Activated T-helper 17 cell treated with anti-CD3 and anti-CD28 coated beads, Interleukin-2, amount 50 U/mL, for 72 hours (primary cell): ENCODE data around the gene RBPJ. TPM values are rescaled to one million over a fixed set of nuclear protein-coding genes. Genes with fewer than 3 reads are reported as not detected.

Experiments
- ATAC-seq: fragments of 150-1000 bp; cut with Tn5 transposase; replicated peaks from 2 replicates; pipeline ENCODE4 v1.10.0; 2021; ENCODE audit warnings: mild to moderate bottlenecking, moderate library complexity
- H3K27ac Mint-ChIP-seq: one replicate; pipeline ENCODE4 v1.8.0; 2022; ENCODE audit warnings: mixed read lengths
- H3K27me3 Mint-ChIP-seq: one replicate; pipeline ENCODE4 v1.8.0; 2022; ENCODE audit warnings: mixed read lengths
- H3K36me3 Mint-ChIP-seq: one replicate; pipeline ENCODE4 v1.8.0; 2022; ENCODE audit warnings: low read depth, mild to moderate bottlenecking, mixed read lengths
- H3K4me1 Mint-ChIP-seq: one replicate; pipeline ENCODE4 v1.8.0; 2022; ENCODE audit warnings: mixed read lengths
- H3K4me3 Mint-ChIP-seq: one replicate; pipeline ENCODE4 v1.8.0; 2022; ENCODE audit warnings: mild to moderate bottlenecking, mixed read lengths
- H3K9me3 Mint-ChIP-seq: one replicate; pipeline ENCODE4 v1.8.0; 2022; ENCODE audit warnings: mixed read lengths
- total RNA-seq, 2 donors: library from RNA; stranded (reverse); gene quantifications; one replicate each; pipeline ENCODE4 v1.2.3, GENCODE V29; 2022

The RBPJ gene
- total RNA-seq, 2 donors from 2014 or later: 238 to 481 TPM

DNA sequence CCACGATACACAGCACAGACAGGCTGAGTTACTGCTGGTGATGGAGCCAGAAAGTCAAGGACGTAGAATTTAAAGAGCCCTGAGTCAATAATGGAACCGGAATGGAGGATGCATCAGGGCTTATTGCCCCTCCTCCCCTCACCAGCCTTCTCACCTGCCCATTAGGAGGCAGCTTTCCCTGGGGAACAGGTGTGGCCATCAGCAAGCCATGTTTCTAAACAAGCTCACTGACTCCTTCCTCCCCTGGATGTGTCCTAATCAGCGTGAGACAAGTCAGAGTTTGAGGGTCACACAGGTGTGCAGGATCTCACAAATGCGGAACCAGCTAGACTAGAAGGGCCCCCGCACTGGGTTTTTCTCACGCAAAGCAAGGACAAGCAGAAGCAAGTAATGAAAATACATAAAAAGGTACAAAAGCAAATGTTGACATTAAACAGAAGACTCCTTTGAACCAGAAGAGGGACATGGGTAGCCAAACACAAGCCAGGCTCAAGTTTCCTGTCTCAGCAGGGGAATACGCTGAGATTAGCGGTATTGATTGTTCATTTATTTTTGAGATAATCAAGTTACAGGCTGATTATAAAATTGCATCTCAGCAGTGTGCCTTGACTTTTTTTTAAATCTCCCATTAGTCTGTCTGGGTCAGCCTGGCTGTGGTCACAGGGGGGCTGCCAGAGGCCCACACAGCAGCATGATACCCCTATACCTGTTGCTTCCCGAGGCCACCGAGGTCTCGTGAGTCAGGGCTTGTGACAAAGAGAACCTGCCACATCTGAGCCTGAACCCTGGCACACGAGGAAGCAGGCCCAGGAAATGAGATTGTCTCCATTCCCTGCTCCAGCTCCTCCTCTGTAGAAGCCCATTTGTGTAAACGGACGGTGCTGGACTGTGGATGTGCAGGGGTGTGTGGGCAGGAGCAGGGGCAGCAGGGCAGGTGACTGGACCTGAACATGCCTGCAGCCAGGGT, 132.0 kb downstream of the RBPJ start:
- Mint-ChIP-seq H3K4me3 (no peak overlapping the region), H3K4me1 (no peaks in the 10 kb centered on the region), H3K9me3 (no peaks in the 10 kb centered on the region)

DNA sequence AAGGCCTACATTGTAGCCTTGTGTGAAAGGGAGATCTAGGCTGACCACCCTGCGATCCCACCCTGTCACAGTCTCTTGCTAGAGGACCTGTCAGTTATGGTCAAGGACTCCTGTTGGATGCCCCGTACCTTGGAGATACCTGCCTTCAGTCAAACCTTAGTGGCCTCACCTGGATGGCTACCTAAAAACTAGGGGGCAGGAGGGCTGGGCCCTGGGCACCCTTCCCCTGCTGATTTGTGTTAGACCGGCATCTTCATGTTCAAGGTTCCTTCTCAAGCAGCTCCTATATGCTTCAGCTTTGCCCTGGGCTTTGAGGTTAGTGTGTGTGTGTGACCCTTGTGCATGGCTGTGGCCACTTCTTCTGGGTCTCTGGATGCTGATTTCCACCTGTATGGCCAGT, 134.1 kb downstream of the RBPJ start:
- H3K4me3 Mint-ChIP-seq: no peak overlapping the region

More for the DNA sequence above, 132.0 kb downstream of the RBPJ start:
- no peaks in the 10 kb centered on the region for H3K36me3 Mint-ChIP-seq
- no peak for ATAC-seq
- H3K27me3 Mint-ChIP-seq: no peaks in the 10 kb centered on the region
- no peak overlapping the region for H3K27ac Mint-ChIP-seq

DNA sequence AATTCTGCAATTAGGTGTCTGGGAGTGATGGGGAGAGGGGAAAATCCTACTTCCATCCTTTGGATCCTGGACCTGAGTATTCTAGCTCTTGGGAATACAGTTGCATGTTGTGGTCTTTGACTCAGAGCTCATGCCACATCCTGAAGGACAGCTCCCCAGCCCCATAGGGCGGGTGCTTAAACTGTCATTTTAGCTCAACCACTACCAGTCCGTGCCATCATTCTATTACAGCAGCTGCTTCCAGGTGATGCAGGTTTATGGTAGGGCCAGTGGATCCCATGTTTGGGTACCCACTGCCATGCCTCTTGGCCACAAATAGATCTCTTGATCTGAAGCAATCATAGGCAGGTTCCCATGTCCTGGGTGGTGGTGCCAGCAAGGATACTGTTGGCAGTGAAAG, 134.8 kb downstream of the RBPJ start:
- Mint-ChIP-seq H3K9me3 (no peaks in the 10 kb centered on the region), H3K4me1 (no peaks in the 10 kb centered on the region)

More for the DNA sequence above, 134.1 kb downstream of the RBPJ start:
- ATAC-seq: no peak
- Mint-ChIP-seq H3K9me3 (no peaks in the 10 kb centered on the region), H3K4me1 (no peaks in the 10 kb centered on the region), H3K27ac (no peak overlapping the region), H3K36me3 (no peaks in the 10 kb centered on the region), H3K27me3 (no peaks in the 10 kb centered on the region)

GRCh38 chr4:26457412-26457811, 136.6 kb downstream of the RBPJ start:
- Mint-ChIP-seq H3K4me3 (no peak overlapping the region), H3K27me3 (no peaks in the 10 kb centered on the region), H3K9me3 (no peaks in the 10 kb centered on the region), H3K4me1 (no peaks in the 10 kb centered on the region), H3K27ac (no peak overlapping the region), H3K36me3 (no peaks in the 10 kb centered on the region)
- ATAC-seq: no peak

More for the DNA sequence above, 134.8 kb downstream of the RBPJ start:
- H3K36me3 Mint-ChIP-seq: no peaks in the 10 kb centered on the region
- no peak overlapping the region for H3K4me3 Mint-ChIP-seq
- H3K27ac Mint-ChIP-seq: no peak overlapping the region
- no peak for ATAC-seq
- no peaks in the 10 kb centered on the region for H3K27me3 Mint-ChIP-seq

DNA sequence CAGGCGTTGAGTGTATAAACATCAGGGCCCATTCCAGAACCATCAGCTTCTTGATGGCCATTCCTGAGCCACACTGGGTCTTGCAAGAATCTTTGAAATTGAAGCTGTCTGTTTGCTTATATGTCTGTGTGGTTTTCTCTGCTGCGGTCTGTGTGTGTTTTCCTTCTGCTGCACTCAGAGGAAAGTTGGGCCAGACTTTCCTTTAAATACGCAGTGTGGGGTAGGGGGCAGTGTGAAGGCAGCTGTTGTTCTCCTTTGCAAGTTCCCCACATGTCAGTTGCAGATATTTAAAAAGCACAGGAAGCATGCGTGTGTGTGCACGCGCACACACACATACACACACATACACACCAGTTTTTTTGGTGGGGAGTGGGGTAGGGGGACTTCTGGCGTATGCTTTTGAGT, 137.3 kb downstream of the RBPJ start:
- Mint-ChIP-seq H3K9me3 (no peaks in the 10 kb centered on the region), H3K27me3 (no peaks in the 10 kb centered on the region), H3K4me3 (no peak overlapping the region), H3K27ac (no peak overlapping the region), H3K4me1 (no peaks in the 10 kb centered on the region), H3K36me3 (no peaks in the 10 kb centered on the region)
- no peak for ATAC-seq

DNA sequence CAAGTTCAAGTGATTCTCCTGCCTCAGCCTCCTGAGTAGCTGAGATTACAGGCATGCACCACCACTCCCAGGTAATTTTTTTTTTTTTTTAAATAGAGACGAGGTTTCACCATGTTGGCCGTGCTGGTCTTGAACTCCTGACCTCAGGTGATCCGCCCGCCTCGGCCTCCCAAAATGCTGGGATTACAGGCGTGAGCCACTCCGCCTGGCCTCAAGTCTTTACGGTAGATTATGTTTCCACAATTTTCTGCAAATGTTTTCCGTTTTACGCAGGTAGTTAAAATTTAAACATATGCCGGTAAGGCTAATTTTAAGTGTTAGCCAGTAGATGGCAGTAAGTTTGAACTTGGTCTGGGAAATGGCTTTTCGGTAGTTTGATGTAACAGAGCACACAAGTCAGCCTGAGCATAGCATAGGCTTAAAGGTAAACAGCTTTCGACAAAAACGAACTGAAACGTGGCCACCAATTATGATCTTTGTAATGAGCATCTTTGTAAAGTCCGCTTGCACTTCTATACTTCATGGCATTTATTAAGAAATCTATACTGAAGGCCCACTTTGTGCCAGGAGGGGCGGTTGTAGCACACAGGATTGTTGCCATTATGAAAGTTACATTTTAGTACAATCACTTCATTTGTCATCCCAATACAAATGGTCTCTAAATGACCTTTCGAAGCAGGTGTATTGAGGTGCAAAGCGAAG, 138.4 kb downstream of the RBPJ start:
- no peaks in the 10 kb centered on the region for H3K9me3 Mint-ChIP-seq
- H3K27me3 Mint-ChIP-seq: peaks cover 4% of the 10 kb centered on the region
- peak; percentile 53 for ATAC-seq
- no peak overlapping the region for H3K27ac Mint-ChIP-seq
- peak overlapping the region; percentile 30 for H3K4me3 Mint-ChIP-seq
- H3K4me1 Mint-ChIP-seq: no peaks in the 10 kb centered on the region
- no peaks in the 10 kb centered on the region for H3K36me3 Mint-ChIP-seq

- H3K4me3 Mint-ChIP-seq: no peak overlapping the region
- H3K4me1 Mint-ChIP-seq: no peaks in the 10 kb centered on the region
- no peak overlapping the region for H3K27ac Mint-ChIP-seq
- no peaks in the 10 kb centered on the region for H3K36me3 Mint-ChIP-seq
- H3K27me3 Mint-ChIP-seq: peaks cover 4% of the 10 kb centered on the region
- no peaks in the 10 kb centered on the region for H3K9me3 Mint-ChIP-seq
- no peak for ATAC-seq
These were observed 139.1 kb downstream of the RBPJ start for GRCh38 chr4:26459756-26460530.

DNA sequence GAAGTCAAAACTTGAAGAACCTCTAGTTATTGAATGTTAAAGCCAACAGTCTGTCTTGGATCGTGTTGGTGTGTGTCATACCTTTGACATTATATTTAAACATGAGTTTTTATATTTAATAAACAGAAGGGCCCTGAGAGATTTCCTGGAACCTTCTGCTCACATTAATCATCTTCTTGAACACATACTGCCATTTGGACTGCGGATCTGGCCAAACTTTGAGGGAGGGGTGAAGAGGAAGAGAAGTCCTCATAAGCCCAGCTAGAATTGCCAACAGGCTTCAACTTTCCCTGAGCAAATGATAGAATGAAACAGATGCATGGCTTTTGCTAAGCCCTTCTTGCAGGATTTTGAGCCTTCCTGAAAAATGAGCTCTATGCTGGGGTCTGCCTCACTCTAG, 142.1 kb downstream of the RBPJ start:
- ATAC-seq: no peak
- Mint-ChIP-seq H3K27me3 (peaks cover 13% of the 10 kb centered on the region), H3K9me3 (no peaks in the 10 kb centered on the region), H3K4me3 (no peak overlapping the region), H3K4me1 (no peaks in the 10 kb centered on the region), H3K27ac (no peak overlapping the region), H3K36me3 (no peaks in the 10 kb centered on the region)

DNA sequence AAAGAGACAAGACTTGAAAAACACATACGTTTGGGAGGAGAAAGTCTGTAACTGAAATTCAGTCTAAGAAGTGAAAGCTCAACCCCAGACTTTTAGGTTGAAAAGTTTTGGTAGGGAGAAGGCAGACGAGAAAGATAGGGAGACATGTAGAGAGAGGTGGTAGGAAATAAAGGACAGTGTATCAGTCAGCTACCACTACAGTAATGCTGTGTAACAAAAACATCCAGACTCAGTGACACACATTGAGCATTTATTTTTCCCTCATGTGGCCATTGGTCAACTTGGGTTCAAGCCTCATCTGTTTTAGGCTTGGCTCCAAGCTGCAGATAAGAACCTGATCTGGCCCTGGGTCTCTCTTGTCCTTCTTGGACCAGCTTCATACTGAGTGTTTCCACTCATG, 142.6 kb downstream of the RBPJ start:
- ATAC-seq: no peak
- Mint-ChIP-seq H3K36me3 (no peaks in the 10 kb centered on the region), H3K27me3 (peaks cover 13% of the 10 kb centered on the region), H3K4me1 (no peaks in the 10 kb centered on the region), H3K4me3 (no peak overlapping the region), H3K9me3 (no peaks in the 10 kb centered on the region), H3K27ac (no peak overlapping the region)

GRCh38 chr4:26464420-26465095, 143.7 kb downstream of the RBPJ start:
- Mint-ChIP-seq H3K9me3 (no peaks in the 10 kb centered on the region), H3K27me3 (peaks cover 13% of the 10 kb centered on the region), H3K4me1 (no peaks in the 10 kb centered on the region), H3K36me3 (no peaks in the 10 kb centered on the region), H3K4me3 (no peak overlapping the region), H3K27ac (no peak overlapping the region)
- ATAC-seq: no peak

DNA sequence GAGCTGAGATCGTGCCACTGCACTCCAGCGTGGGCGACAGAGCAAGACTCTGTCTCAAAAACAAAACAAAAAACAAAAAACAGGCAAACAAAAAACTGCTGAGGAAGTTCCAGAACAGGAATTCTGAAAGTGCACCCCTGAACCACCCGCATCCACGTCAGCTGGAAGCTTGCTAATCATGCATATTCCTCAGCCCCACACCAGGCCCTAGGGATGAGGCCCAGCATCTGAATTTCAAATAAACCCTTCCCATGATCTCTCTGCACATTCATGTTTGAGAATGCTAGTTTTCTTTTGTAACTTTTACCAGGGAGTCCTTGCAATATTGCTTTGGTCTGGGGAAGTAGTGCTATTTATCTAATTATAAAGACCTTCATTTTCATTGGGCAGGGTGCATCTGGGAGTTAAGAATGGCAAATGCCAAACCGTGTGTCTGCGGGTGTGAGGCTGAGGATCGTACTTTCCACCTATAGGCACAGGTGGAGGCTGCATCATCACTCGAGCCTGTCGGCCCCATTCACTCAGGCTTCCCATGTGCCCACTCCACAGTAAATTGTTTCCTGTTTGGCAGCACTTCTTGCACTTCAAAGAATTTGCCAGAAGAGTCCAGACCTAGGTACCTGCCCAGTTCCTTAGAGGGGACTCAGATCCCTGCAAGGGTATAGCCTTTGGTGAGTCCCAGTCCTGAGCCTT, 145.9 kb downstream of the RBPJ start:
- H3K4me3 Mint-ChIP-seq: no peak overlapping the region
- H3K36me3 Mint-ChIP-seq: no peaks in the 10 kb centered on the region
- H3K27ac Mint-ChIP-seq: no peak overlapping the region
- H3K27me3 Mint-ChIP-seq: peaks cover 23% of the 10 kb centered on the region
- no peaks in the 10 kb centered on the region for H3K9me3 Mint-ChIP-seq
- H3K4me1 Mint-ChIP-seq: no peaks in the 10 kb centered on the region
- ATAC-seq: no peak

DNA sequence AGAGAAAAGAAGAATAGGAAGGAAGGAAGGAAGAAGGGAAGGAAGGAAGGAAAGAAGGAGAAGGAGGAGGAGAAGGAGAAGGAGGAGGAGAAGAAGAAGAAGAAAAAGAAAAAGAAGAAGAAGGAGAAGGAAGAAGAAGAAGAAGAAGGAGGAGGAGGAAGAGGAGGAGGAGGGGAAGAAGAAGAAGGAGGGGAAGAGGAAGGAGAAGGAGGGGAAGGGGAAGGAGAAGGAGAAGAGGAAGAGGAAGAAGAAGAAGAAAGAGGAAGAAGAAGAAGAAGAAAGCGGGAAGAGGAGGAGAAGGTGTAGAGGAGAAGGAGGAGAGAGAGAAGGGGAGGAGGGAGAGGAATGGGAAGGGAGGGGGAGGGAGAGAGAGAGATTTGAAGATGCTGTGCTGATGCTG, 146.9 kb downstream of the RBPJ start:
- Mint-ChIP-seq H3K36me3 (no peaks in the 10 kb centered on the region), H3K4me1 (no peaks in the 10 kb centered on the region), H3K27ac (no peak overlapping the region), H3K9me3 (no peaks in the 10 kb centered on the region), H3K27me3 (peaks cover 26% of the 10 kb centered on the region), H3K4me3 (no peak overlapping the region)
- no peak for ATAC-seq

DNA sequence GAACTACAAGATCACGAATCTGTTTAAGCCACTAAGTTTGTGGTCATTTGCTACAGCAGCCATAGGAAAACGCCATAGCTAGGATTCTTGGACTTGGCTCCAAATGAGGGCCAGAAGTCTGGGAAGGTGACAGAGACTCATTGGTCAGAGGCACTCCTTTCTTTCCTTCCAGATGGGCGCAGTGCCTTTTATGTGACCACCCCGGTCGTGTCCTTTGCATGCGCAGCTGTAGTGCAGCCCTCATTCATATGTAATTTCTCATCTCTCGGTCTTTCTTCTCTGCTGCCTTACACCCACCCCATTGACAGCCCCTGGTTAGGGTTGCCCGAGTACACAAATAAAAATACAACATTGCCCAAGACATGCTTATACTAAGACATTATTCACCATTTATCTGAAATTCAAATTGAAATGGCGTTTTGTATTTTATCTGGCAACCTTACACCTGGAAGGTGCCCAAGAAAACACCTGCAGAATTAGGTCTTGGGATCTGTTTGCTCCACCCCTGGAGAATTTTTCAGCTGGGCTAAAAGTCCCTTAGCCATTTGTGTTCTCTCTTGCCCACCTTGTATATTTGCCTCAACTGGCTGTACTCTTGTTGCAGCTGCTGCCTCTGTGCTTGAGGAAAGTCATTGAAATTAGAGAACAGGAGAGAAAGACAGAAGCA, 147.6 kb downstream of the RBPJ start:
- Mint-ChIP-seq H3K4me3 (no peak overlapping the region), H3K27ac (no peak overlapping the region), H3K36me3 (no peaks in the 10 kb centered on the region), H3K27me3 (peaks cover 26% of the 10 kb centered on the region), H3K4me1 (no peaks in the 10 kb centered on the region), H3K9me3 (no peaks in the 10 kb centered on the region)
- ATAC-seq: no peak
